Transverse colon (tissue), 3 donors: ENCODE measurements around the gene HEG1.

Experiments
- CTCF ChIP-seq, 5 experiments: fragments of 200-600 bp in 3 of 5; fragments of 450-650 bp in 2 of 5; sonication (generic) in 3 of 5; IDR thresholded peaks; 1 replicate in 2 of 5; 2 replicates in 3 of 5; pipeline ENCODE4 v1.5.1; 2016 to 2017; ENCODE audit warnings: antibody characterized with exemption in 5 of 5, inconsistent platforms in 3 of 5, mild to moderate bottlenecking in 2 of 5, moderate library complexity in 1 of 5
- EP300 ChIP-seq: sonication (generic); formaldehyde crosslinking; IDR thresholded peaks from one replicate; pipeline ENCODE4 v1.6.1; 2017; ENCODE audit warnings: antibody characterized with exemption, low read depth

GRCh38 chr3:125080077-125080476 lies 24.3 kb upstream of the HEG1 start:
- no peak for TF ChIP-seq CTCF (IDR thresholded peaks at IDR 0.05)
- no peak for TF ChIP-seq EP300
